HS-27A (cell line): ENCODE data around the gene FGFR2.
"Not testable (repeated sequence)": the region's sequence is repeated elsewhere in the genome, so short reads cannot be mapped to it uniquely, and the experiment has no call there.

Experiments
- DNase-seq: peaks from one replicate; pipeline ENCODE4 v3.0.0-alpha.2; 2012; ENCODE audit warnings: low read depth, missing footprints

Gene FGFR2

GRCh38 chr10:121590772-121591171 lies 7.5 kb downstream of the FGFR2 start:
- no peak for DNase-seq

DNA sequence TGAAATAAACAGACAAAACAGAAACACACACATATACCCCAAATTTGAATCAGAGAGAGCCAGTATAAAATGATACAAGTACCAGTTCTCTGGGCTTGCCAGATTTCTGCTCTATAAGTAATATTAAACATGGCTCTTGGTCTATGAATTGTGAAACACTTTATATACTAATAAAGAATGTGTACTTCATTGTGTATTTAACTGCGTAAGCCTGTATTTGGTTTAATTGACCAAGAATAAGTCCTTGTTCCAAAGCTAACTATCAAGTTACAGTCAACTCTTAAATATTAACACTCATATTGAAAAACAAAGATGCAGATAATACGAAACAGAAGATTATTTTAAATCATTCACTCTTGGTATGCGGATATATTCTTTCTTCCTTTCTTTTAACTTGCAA lies 8.7 kb downstream of the FGFR2 start:
- no peak for DNase-seq

- no peak for DNase-seq
Observed at GRCh38 chr10:121583857-121584256, 14.4 kb downstream of the FGFR2 start.

DNA sequence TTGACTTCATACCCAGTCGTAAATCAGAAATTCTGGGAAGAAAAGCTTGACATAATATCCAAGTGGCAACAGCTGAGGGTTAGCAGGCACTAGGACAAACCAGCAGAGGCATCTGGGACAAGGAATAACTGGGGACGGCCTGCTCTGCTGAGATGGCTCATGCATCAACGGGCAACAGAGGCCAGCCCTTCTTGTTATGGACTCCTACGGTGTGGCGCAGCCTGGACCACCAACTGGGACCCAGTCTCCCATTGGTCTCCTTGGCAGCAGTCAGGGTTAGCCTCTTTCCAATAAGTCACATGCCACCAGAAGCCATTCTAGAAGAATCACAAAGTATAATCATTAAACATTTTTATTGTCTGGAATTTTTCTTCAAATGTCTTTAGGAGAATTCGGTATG lies 15.0 kb downstream of the FGFR2 start:
- DNase-seq = no peak

DNA sequence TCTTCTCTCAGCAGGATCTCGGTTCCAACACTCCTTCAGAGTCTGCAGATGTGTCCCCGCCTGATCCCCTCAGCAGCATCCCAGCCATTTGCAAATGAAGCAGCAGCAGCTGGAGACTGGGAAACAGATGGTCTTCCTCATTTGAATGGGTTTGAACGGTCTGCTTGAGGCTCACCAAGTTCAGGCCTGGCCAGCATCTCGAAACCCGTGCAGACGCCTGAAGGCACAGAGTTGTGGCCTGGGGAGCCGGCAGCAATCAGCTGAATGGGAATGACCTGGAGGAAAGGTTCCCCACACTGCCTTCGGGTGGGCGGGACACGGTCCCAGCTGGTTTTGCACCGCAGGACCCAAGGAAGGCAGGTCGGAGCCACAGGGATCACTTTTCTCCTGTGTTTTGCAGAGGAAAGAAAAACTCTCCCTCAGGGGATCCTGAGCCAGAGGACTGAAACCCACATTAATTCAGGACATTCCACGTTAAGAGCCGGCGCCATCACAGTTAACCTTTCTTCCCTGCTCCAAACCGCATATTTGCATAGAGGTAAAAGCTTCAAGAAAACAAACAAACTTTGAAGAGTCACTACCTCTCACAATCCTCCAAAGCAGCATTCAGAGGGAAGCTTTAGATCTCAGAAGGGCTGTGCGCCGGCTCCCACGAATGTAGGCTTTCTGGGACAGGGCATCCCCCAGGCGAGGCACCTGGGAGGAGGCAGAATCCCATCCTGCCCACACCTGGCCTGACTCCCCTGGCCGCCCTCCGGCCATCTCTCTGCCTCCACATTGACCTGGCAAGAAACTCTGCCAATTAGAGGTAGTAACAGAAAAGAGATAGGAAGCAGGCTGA lies 17.7 kb downstream of the FGFR2 start:
- DNase-seq = no peak

- DNase-seq = no peak
Observed at GRCh38 chr10:121579656-121580055, 18.6 kb downstream of the FGFR2 start.

DNA sequence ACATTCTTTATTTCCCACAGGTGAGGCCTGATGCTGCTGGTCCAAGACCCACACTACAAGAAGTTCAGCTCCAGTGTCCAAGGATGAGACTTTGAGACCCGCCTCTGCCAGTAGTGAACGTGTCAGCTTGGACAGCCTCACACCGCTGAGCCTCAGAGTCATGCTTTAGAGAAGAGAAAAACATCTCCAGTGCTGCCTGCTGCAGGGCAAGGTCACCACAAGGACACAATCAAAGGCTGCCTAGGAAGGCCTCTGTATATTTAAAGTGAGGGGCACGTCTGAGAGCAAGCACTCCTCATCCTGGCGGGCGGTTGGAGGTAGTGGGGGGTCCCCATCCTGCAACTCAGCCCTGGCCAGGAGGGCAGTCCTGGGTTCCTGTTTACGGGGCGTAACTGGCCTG lies 19.3 kb downstream of the FGFR2 start:
- DNase-seq = no peak

DNA sequence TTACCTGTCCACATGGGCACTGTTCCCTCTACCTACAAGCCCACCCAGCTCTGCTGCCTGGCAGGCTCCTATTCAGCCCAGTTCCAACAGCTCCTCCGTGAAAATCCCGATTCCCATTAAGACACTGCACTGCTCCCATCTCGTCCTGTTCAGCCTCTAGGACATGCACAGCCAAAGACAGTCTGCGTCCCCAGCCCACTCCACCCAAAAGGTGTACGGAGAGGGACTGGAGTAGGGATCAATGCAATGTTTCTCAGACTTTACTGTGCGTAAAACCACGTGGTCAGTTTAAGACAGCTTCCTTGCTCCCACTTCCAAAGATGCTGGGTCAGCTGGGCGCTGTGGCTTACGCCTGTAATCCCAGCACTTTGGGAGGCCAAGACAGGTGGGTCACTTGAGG lies 19.9 kb downstream of the FGFR2 start:
- DNase-seq = no peak

DNA sequence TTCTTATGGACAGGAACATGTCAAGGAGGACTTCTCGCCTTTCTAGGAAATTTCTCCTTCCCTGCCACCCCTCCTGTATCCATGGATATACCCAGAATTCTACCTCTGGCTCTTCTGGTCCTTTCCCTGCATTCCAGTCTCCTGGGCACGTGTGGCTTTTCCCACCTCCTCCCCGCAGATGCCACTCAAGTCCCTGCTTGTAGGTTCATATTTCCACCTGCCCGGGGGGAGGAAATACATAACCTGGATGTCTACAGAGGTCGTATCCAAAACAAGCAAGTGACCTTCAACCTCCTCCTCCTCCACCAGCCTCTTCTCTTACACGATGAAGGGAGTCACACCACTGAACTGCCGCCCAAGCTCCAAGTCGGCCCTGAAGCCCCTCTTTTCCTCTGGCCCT lies 20.7 kb downstream of the FGFR2 start:
- DNase-seq = no peak

- no peak for DNase-seq
Observed at GRCh38 chr10:121576139-121576538, 22.1 kb downstream of the FGFR2 start.

- DNase-seq = no peak
Observed at GRCh38 chr10:121574519-121575166, 23.6 kb downstream of the FGFR2 start.

GRCh38 chr10:121573538-121573941 lies 24.7 kb downstream of the FGFR2 start:
- no peak for DNase-seq

GRCh38 chr10:121572859-121573537 lies 25.2 kb downstream of the FGFR2 start:
- no peak for DNase-seq

GRCh38 chr10:121570315-121570714 lies 27.9 kb downstream of the FGFR2 start:
- DNase-seq = no peak

- DNase-seq = no peak
Observed at GRCh38 chr10:121568275-121568674, 30.0 kb downstream of the FGFR2 start.

DNA sequence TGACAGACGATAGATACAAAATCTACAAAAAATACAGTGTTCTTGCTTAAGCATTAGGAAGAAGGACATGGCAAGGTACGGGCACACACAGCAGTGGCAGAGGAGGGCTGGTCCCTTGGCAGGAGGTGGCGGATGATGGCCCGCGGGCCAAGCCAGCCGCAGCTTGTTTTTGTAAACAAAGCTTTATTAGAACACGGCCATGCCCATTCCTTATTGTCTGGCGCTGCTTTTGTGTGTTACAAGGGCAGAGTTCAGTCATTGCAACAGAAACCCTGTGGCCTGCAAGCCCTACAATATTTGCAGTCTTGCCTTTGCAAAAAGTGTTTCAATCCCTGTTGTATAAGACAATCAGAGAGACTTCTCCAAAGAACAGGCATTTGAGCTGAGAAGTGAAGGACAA lies 30.7 kb downstream of the FGFR2 start:
- no peak for DNase-seq

DNA sequence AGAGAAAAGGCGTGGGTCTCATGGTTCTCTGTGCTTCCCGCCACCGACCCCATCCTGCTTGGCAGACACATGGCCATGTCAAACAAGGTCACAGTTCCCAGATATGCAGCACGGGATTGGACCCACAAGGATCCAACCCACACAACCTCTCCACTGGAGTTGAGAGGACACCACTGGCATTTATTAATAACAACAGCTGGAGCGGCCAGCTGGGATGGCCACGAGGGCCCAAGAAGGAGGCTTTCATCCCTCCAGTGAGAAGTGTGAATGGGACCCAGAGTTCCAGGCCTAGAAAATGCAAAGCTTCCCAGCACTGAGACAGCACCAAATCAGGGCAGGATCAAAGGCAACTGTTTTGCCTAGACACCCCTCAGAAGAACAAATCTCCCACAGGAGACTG lies 31.5 kb downstream of the FGFR2 start:
- DNase-seq = no peak

GRCh38 chr10:121559326-121560026 lies 38.8 kb downstream of the FGFR2 start:
- DNase-seq = no peak

- no peak for DNase-seq
Observed at GRCh38 chr10:121558238-121558637, 40.0 kb downstream of the FGFR2 start.

DNA sequence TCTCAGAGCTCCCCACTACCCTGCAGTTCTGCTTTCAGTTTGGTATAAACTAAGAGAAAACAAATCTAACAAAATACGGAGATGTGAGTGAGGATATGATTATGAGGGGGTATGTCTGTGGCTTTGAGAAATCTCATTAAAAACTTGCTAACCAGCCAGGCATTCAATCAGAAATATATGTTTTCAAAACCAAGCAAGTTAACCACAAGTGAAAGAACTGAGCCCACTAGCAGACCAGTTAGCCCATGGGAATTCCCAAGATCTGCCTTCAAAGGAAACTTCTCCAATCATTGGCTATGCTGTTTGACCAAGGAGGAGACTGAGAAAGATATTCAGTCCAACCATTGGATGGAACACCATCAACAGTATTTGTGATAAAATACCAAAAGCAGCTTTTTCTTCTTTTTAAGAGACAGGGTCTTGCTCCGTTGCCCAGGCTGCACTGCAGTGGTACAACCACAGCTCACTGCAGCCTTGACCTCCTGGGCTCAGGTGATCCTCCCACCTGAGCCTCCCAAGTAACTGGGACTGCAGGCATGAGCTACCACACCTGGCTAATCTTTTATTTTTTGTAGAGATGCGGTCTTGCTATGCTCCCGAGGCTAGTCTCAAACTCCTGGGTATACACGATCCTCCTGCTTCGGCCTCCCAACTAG lies 41.2 kb downstream of the FGFR2 start:
- no peak for DNase-seq

GRCh38 chr10:121556455-121556854 lies 41.8 kb downstream of the FGFR2 start:
- no peak for DNase-seq

DNA sequence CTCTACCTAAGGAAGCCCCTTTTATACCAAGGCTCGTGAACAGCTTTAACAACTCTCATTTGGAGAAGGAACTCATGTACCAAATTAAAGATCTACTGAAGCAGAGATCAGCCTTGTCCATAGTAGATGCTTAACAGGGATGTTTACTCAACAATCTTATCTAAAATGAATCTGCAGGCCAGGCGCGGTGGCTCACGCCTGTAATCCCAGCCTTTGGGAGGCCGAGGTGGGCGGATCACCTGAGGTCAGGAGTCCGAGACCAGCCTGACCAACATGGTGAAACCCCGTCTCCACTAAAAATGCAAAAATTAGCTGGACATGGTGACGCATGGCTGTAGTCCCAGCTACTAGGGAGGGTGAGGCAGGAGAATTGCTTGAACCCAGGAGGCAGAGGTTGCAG lies 43.3 kb downstream of the FGFR2 start:
- not testable (repeated sequence) for DNase-seq
